ENCODE results near the gene ERP27. TPM values are rescaled to one million over a fixed set of nuclear protein-coding genes. Genes with fewer than 3 reads are reported as not detected.

The ERP27 gene
- total RNA-seq, 1 donor from 2014 or later: not detected

DNA sequence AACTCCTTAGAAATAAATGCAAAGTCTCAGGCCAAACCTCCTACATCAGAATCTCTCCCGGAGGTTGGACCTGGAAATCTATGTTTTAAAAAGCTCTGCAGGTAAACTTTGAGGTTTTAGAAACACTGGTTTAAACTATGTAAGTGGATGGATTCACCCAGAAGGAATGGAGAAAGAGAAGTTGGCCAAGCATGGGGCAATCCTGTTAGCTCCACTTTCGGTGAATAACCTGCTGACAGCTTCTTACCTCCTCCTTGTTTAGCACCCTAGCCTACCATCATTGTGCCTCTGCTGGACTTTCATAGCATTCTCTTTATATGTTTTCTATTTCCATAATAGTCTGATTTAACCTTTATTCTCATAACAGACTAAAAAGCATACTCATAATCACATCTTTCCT is 26.1 kb upstream of the ERP27 start:
- no peaks in the 10 kb centered on the region for H3K36me3 Mint-ChIP-seq (ENCODE audit: low read depth)
- TF ChIP-seq, protein P1, sequence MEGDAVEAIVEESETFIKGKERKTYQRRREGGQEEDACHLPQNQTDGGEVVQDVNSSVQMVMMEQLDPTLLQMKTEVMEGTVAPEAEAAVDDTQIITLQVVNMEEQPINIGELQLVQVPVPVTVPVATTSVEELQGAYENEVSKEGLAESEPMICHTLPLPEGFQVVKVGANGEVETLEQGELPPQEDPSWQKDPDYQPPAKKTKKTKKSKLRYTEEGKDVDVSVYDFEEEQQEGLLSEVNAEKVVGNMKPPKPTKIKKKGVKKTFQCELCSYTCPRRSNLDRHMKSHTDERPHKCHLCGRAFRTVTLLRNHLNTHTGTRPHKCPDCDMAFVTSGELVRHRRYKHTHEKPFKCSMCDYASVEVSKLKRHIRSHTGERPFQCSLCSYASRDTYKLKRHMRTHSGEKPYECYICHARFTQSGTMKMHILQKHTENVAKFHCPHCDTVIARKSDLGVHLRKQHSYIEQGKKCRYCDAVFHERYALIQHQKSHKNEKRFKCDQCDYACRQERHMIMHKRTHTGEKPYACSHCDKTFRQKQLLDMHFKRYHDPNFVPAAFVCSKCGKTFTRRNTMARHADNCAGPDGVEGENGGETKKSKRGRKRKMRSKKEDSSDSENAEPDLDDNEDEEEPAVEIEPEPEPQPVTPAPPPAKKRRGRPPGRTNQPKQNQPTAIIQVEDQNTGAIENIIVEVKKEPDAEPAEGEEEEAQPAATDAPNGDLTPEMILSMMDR (conservative IDR thresholded peaks at IDR 0.05): no peak
- no peak overlapping the region for H3K27ac Mint-ChIP-seq (ENCODE audit: unreplicated experiment)
- DNase-seq (ENCODE audit: low read depth, low spot score): no peak
- H3K4me3 Mint-ChIP-seq: no peak overlapping the region
- peaks cover 2% of the 10 kb centered on the region for H3K9me3 Mint-ChIP-seq
- no peaks in the 10 kb centered on the region for H3K27me3 Mint-ChIP-seq (ENCODE audit: low read depth)
- H3K4me1 Mint-ChIP-seq: no peaks in the 10 kb centered on the region

DNA sequence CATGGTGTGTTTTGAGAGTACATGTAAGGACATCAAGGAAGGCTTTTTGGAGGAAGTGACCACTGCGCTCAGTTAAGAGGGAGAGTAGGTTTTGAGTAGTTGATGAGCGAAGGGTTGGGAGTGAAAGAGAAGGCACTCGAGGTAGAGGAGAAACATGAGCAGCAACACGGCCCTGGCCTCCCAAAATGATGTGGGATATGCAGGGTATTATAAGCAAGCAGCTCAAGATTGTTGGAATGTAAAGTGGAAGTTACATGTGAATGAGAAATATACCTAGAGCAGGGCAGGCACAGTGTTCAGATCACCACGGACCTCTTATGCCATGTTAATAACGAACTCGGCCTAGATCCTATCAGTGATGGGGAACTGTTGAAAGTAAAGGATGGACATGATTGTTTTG is 25.2 kb upstream of the ERP27 start:
- Mint-ChIP-seq H3K27me3 (ENCODE audit: low read depth) (no peaks in the 10 kb centered on the region), H3K9me3 (no peaks in the 10 kb centered on the region), H3K4me3 (no peak overlapping the region), H3K27ac (ENCODE audit: unreplicated experiment) (no peak overlapping the region), H3K4me1 (no peaks in the 10 kb centered on the region), H3K36me3 (ENCODE audit: low read depth) (no peaks in the 10 kb centered on the region)
- no peak for DNase-seq (ENCODE audit: low read depth, low spot score)
- TF ChIP-seq, protein P1 (conservative IDR thresholded peaks at IDR 0.05): no peak

DNA sequence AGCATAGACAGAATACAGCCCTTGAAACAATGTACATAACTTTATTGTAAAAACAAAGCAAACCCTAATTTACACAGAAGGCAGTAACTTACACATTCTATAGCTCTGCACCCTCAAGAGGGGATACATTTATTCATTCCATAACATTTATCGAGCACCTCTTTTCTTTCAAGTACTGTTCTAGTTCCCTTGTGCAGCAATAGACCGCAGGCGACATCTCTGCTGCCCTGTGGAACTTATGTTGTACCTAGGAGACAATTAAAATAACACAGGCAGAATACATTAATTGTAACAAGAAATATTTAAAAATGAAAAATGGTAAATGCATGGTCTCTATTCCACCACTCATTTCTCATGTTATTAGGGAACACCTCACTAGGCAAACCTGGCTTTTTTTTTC is 24.5 kb upstream of the ERP27 start:
- H3K27ac Mint-ChIP-seq (ENCODE audit: unreplicated experiment): no peak overlapping the region
- no peaks in the 10 kb centered on the region for H3K4me1 Mint-ChIP-seq
- H3K4me3 Mint-ChIP-seq: no peak overlapping the region
- no peak for DNase-seq (ENCODE audit: low read depth, low spot score)
- H3K36me3 Mint-ChIP-seq (ENCODE audit: low read depth): no peaks in the 10 kb centered on the region
- H3K9me3 Mint-ChIP-seq: no peaks in the 10 kb centered on the region
- TF ChIP-seq, protein P1 (conservative IDR thresholded peaks at IDR 0.05): no peak
- H3K27me3 Mint-ChIP-seq (ENCODE audit: low read depth): no peaks in the 10 kb centered on the region

DNA sequence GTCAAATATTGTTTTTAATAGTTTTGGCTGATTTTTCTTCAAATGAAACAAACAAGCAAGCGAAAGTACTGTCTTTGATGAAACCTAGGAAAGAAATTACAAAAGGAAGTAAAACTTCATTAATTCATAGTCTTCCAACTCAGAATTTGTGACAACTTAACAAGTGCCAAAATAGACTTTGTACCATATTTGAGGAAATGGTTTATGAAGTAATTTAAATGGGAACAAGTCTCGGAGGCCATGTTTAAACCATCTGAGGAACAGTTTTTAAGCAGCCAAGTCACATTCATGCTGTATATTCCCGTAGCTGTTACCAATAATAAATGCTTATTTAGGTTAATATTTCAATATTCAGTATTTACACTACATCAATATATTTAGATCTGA is 23.8 kb upstream of the ERP27 start:
- Mint-ChIP-seq H3K36me3 (ENCODE audit: low read depth) (no peaks in the 10 kb centered on the region), H3K27me3 (ENCODE audit: low read depth) (no peaks in the 10 kb centered on the region), H3K4me3 (no peak overlapping the region), H3K9me3 (no peaks in the 10 kb centered on the region), H3K27ac (ENCODE audit: unreplicated experiment) (no peak overlapping the region), H3K4me1 (no peaks in the 10 kb centered on the region)
- DNase-seq (ENCODE audit: low read depth, low spot score): no peak
- TF ChIP-seq, protein P1 (conservative IDR thresholded peaks at IDR 0.05): no peak

DNA sequence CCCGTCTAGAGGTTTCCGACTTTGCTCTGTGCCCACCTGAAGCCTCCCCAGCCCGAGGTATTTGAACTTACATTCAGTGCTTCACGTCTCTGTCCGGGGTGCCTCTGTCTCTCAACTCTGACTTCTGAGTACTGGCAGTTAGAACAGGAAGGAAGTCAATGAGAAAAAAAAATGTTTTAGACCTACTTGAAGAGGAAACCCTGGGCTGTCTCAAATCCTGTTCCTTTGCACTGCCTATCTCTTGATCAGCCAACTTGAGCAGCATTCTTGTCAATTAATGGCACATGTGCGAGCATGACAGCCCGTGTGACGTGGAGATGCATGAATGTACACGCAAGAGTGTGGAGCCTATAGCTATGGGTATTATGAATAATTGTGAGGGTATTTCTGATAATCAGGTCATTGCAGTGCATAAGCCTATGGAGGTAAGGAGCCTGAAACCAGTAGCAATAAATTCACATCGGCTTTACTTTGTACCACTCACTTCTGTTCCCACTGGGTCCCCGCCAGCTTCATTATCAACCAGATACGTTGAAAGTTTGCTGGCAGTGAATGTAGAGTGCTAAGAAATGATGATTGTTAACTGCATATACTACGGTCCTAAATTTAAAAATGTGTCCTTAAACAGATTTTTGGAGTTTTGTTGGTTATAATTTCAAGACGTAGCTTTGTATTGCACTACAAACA is 23.3 kb upstream of the ERP27 start, which contains the start of gene ARHGDIB:
Gene ARHGDIB (minus strand): TSS at position 136 of the 687 bp plus-strand sequence. CDS start 10,889 bp downstream, outside the sequence.
- Mint-ChIP-seq H3K36me3 (ENCODE audit: low read depth) (no peaks in the 10 kb centered on the region), H3K9me3 (no peaks in the 10 kb centered on the region), H3K27ac (ENCODE audit: unreplicated experiment) (no peak within 1 kb of the TSS), H3K4me1 (no peaks in the 10 kb centered on the region), H3K27me3 (ENCODE audit: low read depth) (no peaks in the 10 kb centered on the region), H3K4me3 (no peak within 1 kb of the TSS)
- no peak for DNase-seq (ENCODE audit: low read depth, low spot score)
- TF ChIP-seq, protein P1 (conservative IDR thresholded peaks at IDR 0.05): no peak
